Ectodermal cell (in vitro differentiated cells): ENCODE measurements around the gene RAB37.

Experiments
- H3K27ac ChIP-seq: 2 replicates; pipeline ENCODE4 v1.7.0; 2013; ENCODE audit warnings: mild to moderate bottlenecking, low read depth, low read length; ENCODE audit not compliant: insufficient read depth, poor library complexity, severe bottlenecking
- H3K27me3 ChIP-seq: 2 replicates; pipeline ENCODE4 v1.7.0; 2013; ENCODE audit warnings: mild to moderate bottlenecking, low read length; ENCODE audit not compliant: insufficient read depth, control insufficient read depth, poor library complexity, severe bottlenecking
- H3K36me3 ChIP-seq: one replicate; pipeline ENCODE4 v1.7.0; 2013; ENCODE audit warnings: low read length; ENCODE audit not compliant: control insufficient read depth, insufficient read depth
- H3K4me1 ChIP-seq: one replicate; pipeline ENCODE4 v1.7.0; 2013; ENCODE audit warnings: low read length; ENCODE audit not compliant: control insufficient read depth, insufficient read depth
- H3K4me3 ChIP-seq: 2 replicates; pipeline ENCODE4 v1.7.0; 2013; ENCODE audit warnings: low read depth, low read length, control low read depth; ENCODE audit not compliant: insufficient read depth
- H3K9me3 ChIP-seq: 2 replicates; pipeline ENCODE4 v1.7.0; 2013; ENCODE audit warnings: mild to moderate bottlenecking, low read length, moderate library complexity; ENCODE audit not compliant: control insufficient read depth
- WGBS, 2 experiments: methylation state at CpG; one replicate each; pipeline ENCODE4 v1.1.7; 2013; ENCODE audit warnings: missing lambda C conversion rate in 2 of 2; 5-methylcytosine and 5-hydroxymethylcytosine counted together

The RAB37 gene

DNA sequence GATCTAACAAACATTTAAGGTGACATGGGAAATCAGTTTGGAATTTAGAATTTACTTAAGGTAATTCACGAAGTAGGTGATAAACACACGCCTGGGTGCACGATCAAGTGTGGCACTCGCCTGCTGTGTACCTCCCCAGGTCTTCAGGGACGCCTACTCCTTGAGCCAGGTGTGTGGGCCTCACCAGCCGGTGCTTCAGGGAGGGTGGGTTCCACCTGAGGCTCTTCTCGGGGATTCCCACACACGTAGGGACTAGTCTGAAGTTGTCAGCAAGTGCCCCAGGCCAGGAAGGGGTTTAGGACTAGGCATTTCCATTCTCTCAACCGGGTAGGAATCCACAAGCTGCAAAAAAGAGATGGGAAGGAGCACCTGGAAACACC is 48.9 kb downstream of the RAB37 start:
- H3K27ac ChIP-seq, result no peak overlapping the region
- H3K36me3 ChIP-seq, result no peaks in the 10 kb centered on the region
- H3K4me3 ChIP-seq, result no peak overlapping the region
- no peaks in the 10 kb centered on the region for H3K27me3 ChIP-seq
- 94 to 95% methylated on average over 9 of the region's 9 CpGs for WGBS, 2 experiments
- H3K4me1 ChIP-seq, result no peaks in the 10 kb centered on the region
- no peaks in the 10 kb centered on the region for H3K9me3 ChIP-seq

DNA sequence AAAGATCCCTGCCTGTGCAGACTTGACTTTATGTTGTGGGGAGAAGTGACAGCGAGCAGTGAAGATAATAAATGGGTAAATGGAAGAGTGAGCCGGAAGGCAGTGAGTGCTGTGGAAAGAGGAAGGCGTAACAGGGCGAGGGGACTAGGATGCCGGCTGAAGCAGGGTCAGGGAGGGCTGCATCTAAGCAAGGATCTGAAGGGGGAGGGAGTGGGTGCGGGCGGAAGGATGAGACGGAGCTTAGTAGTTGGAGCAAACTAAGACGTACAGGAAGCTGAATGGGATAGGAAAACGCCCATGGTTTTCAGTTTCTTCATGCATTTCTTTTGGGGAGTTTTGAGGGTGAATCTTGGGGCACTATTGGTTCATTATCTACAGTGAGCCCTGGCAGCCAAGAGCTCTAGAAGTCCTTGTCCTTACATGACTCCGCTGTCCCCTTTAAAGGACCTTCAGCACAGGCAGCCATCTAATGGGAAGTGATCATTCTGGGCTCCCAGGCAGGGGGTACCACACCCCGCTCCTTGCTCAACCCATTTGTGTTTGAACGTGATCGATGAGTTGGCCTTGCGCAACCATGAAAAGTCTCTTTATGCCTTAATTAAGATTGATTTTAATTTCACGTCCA is 49.5 kb downstream of the RAB37 start:
- H3K4me1 ChIP-seq, result no peaks in the 10 kb centered on the region
- WGBS, 2 experiments, result 93 to 94% methylated on average over 16 of the region's 16 CpGs
- H3K27me3 ChIP-seq, result no peaks in the 10 kb centered on the region
- H3K36me3 ChIP-seq, result no peaks in the 10 kb centered on the region
- no peak overlapping the region for H3K4me3 ChIP-seq
- no peaks in the 10 kb centered on the region for H3K9me3 ChIP-seq
- no peak overlapping the region for H3K27ac ChIP-seq

DNA sequence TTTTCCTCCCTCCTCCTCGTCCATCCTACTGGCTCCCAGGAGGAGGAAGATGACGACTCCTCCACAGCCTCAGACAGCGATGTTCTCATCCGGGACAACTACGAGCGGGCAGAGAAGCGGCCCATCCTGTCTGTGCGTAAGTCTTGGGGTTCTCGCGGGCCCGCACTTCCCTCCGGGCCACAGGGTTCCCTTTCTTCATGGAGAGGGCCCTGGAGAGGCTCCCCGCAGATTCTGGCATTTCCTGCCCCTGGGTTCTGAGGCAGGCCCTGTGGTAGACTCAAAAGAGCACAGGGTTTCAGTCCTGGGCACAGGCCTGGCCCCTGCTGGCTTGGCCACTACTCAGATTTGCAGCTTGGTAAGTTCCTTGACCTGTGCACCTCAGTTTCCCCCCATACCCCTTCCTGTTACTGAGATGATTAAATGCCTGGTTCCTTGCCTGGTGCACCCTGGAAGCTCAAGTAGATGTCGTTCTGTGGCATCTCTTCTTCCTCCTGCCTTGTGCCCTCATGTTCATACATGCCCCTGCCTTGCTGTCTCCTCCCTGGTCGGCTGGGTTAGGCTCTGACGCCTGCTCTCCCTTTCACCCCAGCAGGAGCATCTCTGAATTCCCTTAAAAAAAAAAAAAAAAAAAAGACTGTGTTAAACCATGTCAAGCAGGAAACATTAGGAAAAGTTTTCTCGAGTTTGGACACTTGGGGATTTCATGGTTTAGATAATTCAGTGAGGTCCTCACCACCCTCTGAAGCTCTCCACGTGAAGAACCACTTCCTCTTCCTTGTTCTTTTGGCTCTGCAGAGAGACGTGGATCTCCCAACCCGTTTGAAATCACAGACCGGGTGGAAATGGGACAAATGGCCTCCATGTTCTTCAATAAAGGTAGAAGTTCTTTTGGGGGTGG is 53.4 kb downstream of the RAB37 start:
- Histone ChIP-seq H3K4me3 (no peak overlapping the region), H3K4me1 (no peaks in the 10 kb centered on the region), H3K27me3 (no peaks in the 10 kb centered on the region), H3K36me3 (peaks cover 7% of the 10 kb centered on the region), H3K27ac (no peak overlapping the region), H3K9me3 (no peaks in the 10 kb centered on the region)
- 90 to 91% methylated on average over 21 of the region's 21 CpGs for WGBS, 2 experiments

DNA sequence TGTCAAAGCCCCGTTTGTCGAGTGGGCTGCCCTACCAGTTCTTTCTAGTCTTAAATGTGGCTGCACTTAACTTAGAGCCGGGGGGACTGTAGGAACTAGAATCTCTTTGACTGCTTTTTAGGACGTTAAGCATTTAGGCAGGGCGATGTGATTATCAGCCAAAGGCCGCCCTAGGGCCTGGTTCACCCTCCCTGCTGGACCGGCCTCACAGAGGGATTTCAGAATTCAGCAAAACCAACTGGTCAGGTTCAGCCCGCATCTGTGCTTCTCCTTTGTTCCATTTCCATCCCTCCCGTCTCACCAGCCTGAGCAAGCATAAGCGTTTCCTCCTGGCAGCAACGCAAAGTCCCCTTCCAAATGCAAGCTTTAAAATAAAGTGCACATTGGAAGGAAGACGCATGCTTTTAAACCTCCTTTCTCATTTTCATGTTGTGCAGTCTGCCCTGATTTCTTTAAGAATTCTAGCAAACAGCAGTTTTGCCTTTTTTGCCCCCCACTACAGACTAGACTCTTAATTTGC is 55.6 kb downstream of the RAB37 start:
- Histone ChIP-seq H3K27ac (no peak overlapping the region), H3K4me1 (no peaks in the 10 kb centered on the region), H3K36me3 (peaks cover 11% of the 10 kb centered on the region), H3K4me3 (no peak overlapping the region), H3K27me3 (no peaks in the 10 kb centered on the region), H3K9me3 (no peaks in the 10 kb centered on the region)
- 91 to 92% methylated on average over 12 of the region's 12 CpGs for WGBS, 2 experiments

DNA sequence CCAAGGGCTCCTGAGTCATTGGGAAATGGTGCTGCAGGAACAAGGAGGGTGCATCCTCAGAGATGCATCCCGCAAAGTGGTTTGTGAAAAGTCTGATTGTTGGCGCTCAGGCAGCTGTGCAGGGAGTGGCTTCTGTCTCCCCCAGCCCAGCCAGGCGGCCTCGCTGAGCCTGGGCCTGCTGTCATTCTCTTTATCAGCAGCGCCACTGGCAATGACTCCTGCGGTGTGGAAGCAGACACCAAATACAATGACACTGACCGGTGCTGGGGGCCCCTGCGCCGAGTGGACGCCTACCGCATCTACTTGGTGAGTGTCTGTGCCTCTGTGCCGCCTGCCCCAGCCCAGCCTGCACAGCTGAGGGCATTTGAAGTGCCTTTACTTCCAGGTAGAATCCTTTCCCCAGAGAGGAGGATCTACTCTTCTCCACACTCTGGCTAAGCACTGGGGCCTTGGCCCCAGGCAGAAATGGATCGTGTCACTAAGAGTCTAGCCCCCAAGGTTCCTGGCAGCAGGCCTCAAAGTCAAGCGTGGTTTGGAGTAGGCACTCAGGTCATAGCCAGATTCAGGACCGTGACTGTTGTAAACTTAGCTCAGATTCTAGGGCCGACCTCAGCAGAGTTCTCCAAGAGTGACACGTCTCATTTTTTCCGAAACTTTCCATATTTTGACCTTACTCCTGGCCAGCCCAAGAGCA is 58.4 kb downstream of the RAB37 start:
- whole genome bisulfite sequencing, 2 experiments, result 91 to 93% methylated on average over 18 of the region's 18 CpGs
- Histone ChIP-seq H3K9me3 (no peaks in the 10 kb centered on the region), H3K4me3 (no peak overlapping the region), H3K27ac (no peak overlapping the region), H3K27me3 (no peaks in the 10 kb centered on the region), H3K36me3 (peaks cover 13% of the 10 kb centered on the region), H3K4me1 (no peaks in the 10 kb centered on the region)

DNA sequence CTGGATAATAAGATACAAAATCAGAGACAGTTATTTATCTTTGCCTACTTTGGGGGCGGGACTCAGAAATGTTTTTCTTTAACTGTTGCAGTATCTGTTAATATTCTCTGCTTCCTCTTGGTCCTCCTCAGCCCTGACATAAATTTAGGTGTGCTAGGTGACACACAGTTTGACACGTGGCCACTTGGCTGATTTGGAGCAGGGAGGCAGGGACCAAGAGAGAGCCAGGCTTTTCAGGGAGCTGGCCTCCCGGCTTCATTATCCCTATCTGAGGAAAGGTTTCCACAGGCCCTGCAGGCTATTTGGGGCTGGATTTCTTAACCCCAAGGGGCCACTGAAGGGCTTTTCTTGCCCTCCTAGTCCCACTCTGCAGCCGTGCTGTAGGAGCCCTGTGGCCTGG is 59.2 kb downstream of the RAB37 start:
- H3K36me3 ChIP-seq, result peaks cover 13% of the 10 kb centered on the region
- no peaks in the 10 kb centered on the region for H3K9me3 ChIP-seq
- no peaks in the 10 kb centered on the region for H3K27me3 ChIP-seq
- no peak overlapping the region for H3K4me3 ChIP-seq
- 91 to 94% methylated on average over 4 of the region's 4 CpGs for WGBS, 2 experiments
- no peak overlapping the region for H3K27ac ChIP-seq
- no peaks in the 10 kb centered on the region for H3K4me1 ChIP-seq

DNA sequence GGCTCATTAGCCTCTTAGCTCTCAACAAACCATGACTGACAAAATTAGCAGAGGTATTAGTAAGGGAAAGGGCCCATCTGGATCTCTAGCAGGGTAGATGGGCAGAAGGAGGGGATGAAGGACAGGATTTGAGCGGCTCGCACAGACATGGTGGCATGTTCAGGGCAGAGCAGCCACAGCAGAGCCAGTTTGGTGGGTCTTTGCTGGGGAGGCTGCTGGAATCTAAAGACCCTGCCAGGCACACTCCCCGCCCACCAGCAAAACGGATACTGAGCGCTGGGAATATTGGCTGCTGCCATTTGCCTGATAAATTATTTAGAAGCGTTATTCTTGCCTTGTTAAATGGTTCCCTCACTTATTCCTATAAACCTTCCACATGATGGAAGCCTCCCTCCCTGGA is 59.8 kb downstream of the RAB37 start:
- WGBS, 2 experiments, result 97 to 98% methylated on average over 6 of the region's 6 CpGs
- H3K9me3 ChIP-seq, result no peaks in the 10 kb centered on the region
- peaks cover 13% of the 10 kb centered on the region for H3K36me3 ChIP-seq

More for the DNA sequence above, 59.8 kb downstream of the RAB37 start:
- Histone ChIP-seq H3K4me3 (no peak overlapping the region), H3K27me3 (no peaks in the 10 kb centered on the region), H3K27ac (no peak overlapping the region), H3K4me1 (no peaks in the 10 kb centered on the region)
